RWPE1 (cell line): Measurements from ENCODE around the gene APIP.
"Not testable (repeated sequence)": the region's sequence is repeated elsewhere in the genome, so short reads cannot be mapped to it uniquely, and the experiment has no call there.

Experiments
- CTCF ChIA-PET: fragments of 350-600 bp; sonication (Branson Sonifier 250); formaldehyde crosslinking; extraction: SDS; loops from one replicate; lab custom pipeline; 2021; lab: Yijun Ruan, JAX
- POLR2A ChIA-PET: fragments of 400-600 bp; formaldehyde crosslinking; extraction: SDS; loops from one replicate; lab custom pipeline; 2020; ENCODE audit warnings: antibody characterized with exemption; ENCODE audit not compliant: low non-redundant PET; lab: Yijun Ruan, JAX
- DNase-seq: peaks from one replicate; pipeline ENCODE4 v3.0.0; 2012; ENCODE audit warnings: low spot score
- H3K27ac ChIP-seq: fragments of 450-650 bp; 2 replicates; pipeline ENCODE4 v1.5.1; 2017
- TF ChIP-seq, protein P1 (sequence below): fragments of 450-650 bp; conservative IDR thresholded peaks from 2 replicates; pipeline ENCODE4 v1.5.1; 2017; ENCODE audit warnings: low read depth, mild to moderate bottlenecking

The APIP gene

DNA sequence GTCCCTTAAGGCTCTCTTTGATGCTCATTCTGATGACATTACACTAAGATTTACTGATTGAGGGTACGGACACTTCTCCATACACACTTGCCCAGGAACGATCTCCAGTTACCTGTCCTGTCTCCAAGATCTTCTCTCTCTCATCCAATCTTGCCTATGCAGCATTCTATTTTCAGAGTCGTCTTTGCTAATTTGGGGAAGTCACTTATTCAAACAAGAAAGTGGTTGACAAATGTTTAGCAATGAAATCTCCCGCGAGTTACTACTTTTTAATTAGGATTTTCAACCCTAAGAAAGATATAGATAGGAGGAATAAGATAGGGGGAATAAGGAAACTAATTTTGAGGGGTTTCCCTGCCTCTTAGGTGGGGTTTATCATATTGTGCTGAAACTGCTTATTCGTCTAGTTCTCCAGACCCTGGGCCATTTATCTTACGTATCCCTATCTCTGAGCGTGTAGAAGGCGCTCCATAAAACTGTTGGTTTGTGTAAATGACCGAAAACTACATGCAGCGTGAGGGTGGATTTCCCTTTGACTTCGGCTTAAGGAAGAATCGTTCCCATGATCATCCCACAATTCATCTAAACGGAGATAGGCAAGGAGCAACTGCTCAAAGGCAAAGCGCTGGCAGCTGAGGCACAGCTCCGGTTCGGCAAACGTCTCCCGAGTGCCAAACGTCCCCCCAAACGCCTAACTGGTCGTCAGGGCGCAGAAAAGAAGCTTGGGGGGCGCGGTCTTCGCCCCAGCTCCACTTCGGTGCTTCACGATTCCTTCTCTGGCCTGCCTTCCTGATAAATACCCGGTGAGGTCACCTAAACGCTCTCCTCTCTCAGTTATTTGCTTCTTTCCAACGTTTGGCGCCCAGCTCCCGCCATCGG lies 804 bp downstream of the APIP start:
- ChIA-PET POLR2A (interaction anchor here (0.5 to 1.3 kb wide), 2 partner anchors 10 to 225 kb away, joined by 3 to 4 read pairs; no protein-coding TSS in a partner anchor), CTCF (interaction anchor here (0.6 to 0.7 kb wide), 2 partner anchors 1587 to 1665 kb away, joined by 4 to 5 read pairs; no protein-coding TSS in a partner anchor)
- peak overlapping the region; percentile 97 for H3K27ac ChIP-seq
- no peak for DNase-seq
- TF ChIP-seq, protein P1, sequence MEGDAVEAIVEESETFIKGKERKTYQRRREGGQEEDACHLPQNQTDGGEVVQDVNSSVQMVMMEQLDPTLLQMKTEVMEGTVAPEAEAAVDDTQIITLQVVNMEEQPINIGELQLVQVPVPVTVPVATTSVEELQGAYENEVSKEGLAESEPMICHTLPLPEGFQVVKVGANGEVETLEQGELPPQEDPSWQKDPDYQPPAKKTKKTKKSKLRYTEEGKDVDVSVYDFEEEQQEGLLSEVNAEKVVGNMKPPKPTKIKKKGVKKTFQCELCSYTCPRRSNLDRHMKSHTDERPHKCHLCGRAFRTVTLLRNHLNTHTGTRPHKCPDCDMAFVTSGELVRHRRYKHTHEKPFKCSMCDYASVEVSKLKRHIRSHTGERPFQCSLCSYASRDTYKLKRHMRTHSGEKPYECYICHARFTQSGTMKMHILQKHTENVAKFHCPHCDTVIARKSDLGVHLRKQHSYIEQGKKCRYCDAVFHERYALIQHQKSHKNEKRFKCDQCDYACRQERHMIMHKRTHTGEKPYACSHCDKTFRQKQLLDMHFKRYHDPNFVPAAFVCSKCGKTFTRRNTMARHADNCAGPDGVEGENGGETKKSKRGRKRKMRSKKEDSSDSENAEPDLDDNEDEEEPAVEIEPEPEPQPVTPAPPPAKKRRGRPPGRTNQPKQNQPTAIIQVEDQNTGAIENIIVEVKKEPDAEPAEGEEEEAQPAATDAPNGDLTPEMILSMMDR, result no peak

DNA sequence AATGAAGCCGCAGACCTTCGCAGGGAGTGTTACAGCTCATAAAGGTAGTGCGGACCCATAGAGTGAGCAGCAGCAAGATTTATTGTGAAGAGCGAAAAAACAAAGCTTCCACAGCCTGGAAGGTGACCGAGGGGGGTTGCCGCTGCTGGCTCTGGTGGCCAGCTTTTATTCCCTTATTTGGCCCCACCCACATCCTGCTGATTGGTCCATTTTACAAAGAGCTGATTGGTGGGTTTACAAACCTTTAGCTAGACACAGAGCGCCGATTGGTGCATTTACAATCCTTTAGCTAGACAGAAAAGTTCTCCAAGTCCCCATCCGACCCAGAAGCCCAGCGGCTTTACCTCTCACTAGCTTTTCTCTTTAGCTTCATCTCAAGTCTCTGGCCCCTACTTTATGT lies 2.6 kb downstream of the APIP start:
- POLR2A ChIA-PET, DNase-seq, CTCF ChIA-PET, H3K27ac ChIP-seq: not testable (repeated sequence)

DNA sequence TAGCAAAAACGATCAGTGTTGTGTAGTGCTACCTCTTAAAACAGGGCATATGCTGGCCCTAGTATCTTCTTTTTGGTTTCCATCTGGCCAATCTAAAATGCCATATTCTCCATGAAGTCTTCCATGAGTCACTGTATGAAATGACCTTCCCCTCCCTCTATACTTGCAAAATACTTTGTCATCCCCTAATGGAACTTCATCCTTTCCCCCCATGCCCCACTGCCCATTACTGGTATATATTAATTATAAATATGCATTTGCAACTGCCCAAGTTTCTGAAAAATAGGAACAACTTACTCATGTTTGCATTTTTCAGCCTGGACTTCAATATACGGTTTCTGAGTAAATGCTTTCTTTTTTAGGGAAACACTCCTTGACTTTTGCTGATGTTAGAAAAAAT lies 4.5 kb downstream of the APIP start:
- CTCF ChIA-PET, result no interaction called here
- POLR2A ChIA-PET, result no interaction called here

DNA sequence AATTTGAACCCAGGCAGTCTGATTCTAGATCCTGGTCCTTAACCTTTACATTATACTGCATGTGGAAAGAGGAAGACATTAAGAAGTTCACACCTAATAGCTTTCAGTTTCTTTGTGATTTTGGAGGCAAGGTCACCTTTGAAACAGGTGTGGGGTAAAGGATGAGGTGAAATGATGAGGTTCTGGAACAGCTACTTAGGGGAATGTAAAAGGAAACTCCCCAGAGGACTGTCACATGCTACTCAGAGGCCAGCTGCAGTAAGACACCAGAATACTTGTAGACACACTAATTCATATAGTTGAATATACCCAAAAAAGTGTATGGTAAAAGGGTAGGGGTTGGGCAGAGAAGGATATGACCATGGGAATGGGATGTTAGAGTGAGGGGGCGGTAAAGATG lies 5.4 kb downstream of the APIP start:
- ChIA-PET POLR2A (no interaction called here), CTCF (no interaction called here)
- DNase-seq, result no peak
- no peak overlapping the region for H3K27ac ChIP-seq
- TF ChIP-seq, protein P1, result no peak

More for the DNA sequence above, 4.5 kb downstream of the APIP start:
- H3K27ac ChIP-seq, result no peak overlapping the region
- TF ChIP-seq, protein P1, result no peak
- no peak for DNase-seq

DNA sequence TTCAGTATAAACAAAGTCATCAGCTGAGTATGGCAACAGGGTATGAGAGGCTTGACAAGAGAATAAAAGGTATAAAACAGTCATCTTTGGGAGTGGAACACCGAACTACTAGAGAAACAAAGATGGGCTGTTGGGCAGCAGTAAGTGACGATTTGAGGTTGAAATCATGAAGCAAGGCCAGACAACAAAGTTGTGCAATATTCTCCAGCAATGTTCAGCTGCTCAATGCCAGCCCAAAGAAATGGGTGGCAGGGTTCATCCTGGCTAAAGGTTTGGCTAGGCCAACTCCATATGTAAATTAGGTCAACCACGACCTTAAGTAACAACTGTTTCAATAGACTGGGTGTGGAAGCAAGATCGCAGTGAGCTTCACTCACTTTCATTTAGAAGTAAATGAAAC lies 6.2 kb downstream of the APIP start:
- ChIA-PET POLR2A (no interaction called here), CTCF (interaction anchor here (0.9 kb wide), 1 partner anchor 8 kb away, joined by 3 read pairs; no protein-coding TSS in a partner anchor)
- DNase-seq, result no peak
- H3K27ac ChIP-seq, result no peak overlapping the region
- TF ChIP-seq, protein P1, result no peak

DNA sequence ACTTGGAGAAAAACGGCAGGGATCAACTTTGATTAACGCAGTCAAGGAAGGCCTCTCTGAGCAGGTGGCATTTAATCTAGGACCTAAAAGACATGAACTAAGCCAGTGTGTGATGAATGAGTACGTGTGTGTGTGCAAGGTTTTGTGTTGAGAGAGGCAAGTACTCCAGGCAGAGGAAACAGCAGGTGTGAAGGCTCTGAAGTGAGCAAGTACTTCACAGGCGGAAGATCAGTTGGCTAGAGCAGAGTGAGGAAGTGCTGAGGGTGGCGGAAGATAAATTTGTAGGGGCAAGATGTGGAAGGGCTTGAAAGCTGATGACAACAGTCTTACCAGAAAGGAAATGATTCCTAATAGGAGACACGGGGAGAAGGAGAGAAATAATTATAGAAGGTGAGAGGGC lies 6.8 kb downstream of the APIP start:
- no peak for DNase-seq
- TF ChIP-seq, protein P1, result no peak
- no peak overlapping the region for H3K27ac ChIP-seq
- POLR2A ChIA-PET, result no interaction called here
- CTCF ChIA-PET, result interaction anchor here (0.6 to 0.9 kb wide), 2 partner anchors 8 to 450 kb away, joined by 3 read pairs; no protein-coding TSS in a partner anchor

DNA sequence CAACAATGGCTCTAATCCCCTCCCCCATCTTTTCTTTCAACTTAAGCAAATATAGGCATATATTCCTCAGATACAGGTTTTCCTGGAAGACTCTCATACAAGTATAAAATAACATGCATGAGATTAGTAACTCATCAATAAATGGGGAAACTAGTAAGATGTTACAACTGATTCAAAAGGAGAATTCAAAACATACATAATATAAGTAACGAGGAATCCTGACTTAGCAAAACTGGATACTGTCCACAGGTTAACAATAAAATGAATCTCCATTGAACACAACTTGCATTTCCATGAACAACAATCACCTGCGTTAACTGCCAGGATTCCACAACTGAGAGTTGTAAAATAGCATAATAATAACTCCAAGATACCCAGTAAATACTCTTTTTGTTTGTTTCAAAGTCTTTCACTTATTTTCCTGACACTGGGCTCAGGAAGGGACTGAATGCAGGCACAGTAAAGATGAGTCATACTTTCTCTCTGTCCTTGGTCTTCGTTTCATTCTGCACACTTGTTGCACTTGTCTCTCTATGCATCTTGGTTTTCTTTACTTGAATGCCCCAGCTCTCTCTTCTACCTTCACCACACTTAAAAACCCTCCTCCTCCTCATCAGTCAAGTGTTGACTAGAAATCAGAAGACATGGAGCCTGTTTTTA lies 8.1 kb downstream of the APIP start:
- ChIA-PET POLR2A (no interaction called here), CTCF (no interaction called here)
- TF ChIP-seq, protein P1, result no peak

More for the DNA sequence above, 8.1 kb downstream of the APIP start:
- no peak overlapping the region for H3K27ac ChIP-seq
- no peak for DNase-seq
